Suprapubic skin (tissue), 4 donors: Measurements from ENCODE around the gene DHX9. TPM values are rescaled to one million over a fixed set of nuclear protein-coding genes. Genes with fewer than 3 reads are reported as not detected.
"Not testable (repeated sequence)": the region's sequence is repeated elsewhere in the genome, so short reads cannot be mapped to it uniquely, and the experiment has no call there.

Source experiments
- DNase-seq, 2 donors: peaks; one replicate each; pipeline ENCODE4 v3.0.0-alpha.2; 2019; ENCODE audit warnings: low spot score in 2 of 2
- H3K27ac ChIP-seq: fragments of 200-600 bp; sonication (generic); one replicate; pipeline ENCODE4 v1.5.1; 2019
- H3K27me3 ChIP-seq: fragments of 200-600 bp; sonication (generic); one replicate; pipeline ENCODE4 v1.5.1; 2019
- H3K36me3 ChIP-seq: fragments of 200-600 bp; sonication (generic); one replicate; pipeline ENCODE4 v1.5.1; 2019
- H3K4me1 ChIP-seq: fragments of 200-600 bp; sonication (generic); one replicate; pipeline ENCODE4 v1.5.1; 2019
- H3K4me3 ChIP-seq: fragments of 200-600 bp; sonication (generic); one replicate; pipeline ENCODE4 v1.5.1; 2019; ENCODE audit warnings: mild to moderate bottlenecking
- H3K9me3 ChIP-seq: fragments of 200-600 bp; sonication (generic); one replicate; pipeline ENCODE4 v1.5.1; 2019
- EP300 ChIP-seq: sonication (generic); formaldehyde crosslinking; IDR thresholded peaks from one replicate; pipeline ENCODE4 v1.6.1; 2017; ENCODE audit warnings: antibody characterized with exemption
- POLR2A ChIP-seq, 2 donors: fragments of 450-650 bp; IDR thresholded peaks; one replicate each; pipeline ENCODE4 v1.6.1; 2017; ENCODE audit warnings: antibody characterized with exemption in 2 of 2, mild to moderate bottlenecking in 2 of 2, moderate library complexity in 2 of 2
- POLR2AphosphoS5 ChIP-seq, 3 donors: sonication (generic); formaldehyde crosslinking; IDR thresholded peaks; one replicate each; pipeline ENCODE4 v1.6.1; 2017; ENCODE audit warnings: antibody characterized with exemption in 3 of 3
- WGBS: methylation state at CpG from one replicate; pipeline ENCODE4 v1.1.5; 2018; 5-methylcytosine and 5-hydroxymethylcytosine counted together
- total RNA-seq, 4 donors: library from RNA; depleted of rRNA; stranded (reverse); fragments of >200 nt; gene quantifications; one replicate each; pipeline ENCODE4 v1.1.0, GENCODE V29; 2016
- TF ChIP-seq, protein P1 (sequence below), 2 donors: fragments of 200-600 bp in 1 of 2; fragments of 450-650 bp in 1 of 2; sonication (generic) in 1 of 2; IDR thresholded peaks; one replicate each; pipeline ENCODE4 v1.5.1; 2016 to 2019; ENCODE audit warnings: antibody characterized with exemption in 2 of 2, mild to moderate bottlenecking in 1 of 2, moderate library complexity in 1 of 2

Gene DHX9
- total RNA-seq, 4 donors from 2014 or later, result 59.9 to 94.7 (median 75.0) TPM

DNA sequence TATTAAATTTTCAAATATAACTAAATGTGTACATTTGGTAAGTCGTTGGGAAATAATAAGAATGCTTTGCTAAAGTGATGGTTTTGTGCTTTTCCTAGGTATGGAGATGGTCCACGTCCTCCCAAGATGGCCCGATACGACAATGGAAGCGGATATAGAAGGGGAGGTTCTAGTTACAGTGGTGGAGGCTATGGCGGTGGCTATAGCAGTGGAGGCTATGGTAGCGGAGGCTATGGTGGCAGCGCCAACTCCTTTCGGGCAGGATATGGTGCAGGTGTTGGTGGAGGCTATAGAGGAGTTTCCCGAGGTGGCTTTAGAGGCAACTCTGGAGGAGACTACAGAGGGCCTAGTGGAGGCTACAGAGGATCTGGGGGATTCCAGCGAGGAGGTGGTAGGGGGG lies 47.8 kb downstream of the DHX9 start:
- TF ChIP-seq POLR2A (IDR thresholded peaks at IDR 0.05) (no peak), EP300 (no peak), POLR2AphosphoS5 (IDR thresholded peaks at IDR 0.05) (no peak)
- TF ChIP-seq, protein P1, sequence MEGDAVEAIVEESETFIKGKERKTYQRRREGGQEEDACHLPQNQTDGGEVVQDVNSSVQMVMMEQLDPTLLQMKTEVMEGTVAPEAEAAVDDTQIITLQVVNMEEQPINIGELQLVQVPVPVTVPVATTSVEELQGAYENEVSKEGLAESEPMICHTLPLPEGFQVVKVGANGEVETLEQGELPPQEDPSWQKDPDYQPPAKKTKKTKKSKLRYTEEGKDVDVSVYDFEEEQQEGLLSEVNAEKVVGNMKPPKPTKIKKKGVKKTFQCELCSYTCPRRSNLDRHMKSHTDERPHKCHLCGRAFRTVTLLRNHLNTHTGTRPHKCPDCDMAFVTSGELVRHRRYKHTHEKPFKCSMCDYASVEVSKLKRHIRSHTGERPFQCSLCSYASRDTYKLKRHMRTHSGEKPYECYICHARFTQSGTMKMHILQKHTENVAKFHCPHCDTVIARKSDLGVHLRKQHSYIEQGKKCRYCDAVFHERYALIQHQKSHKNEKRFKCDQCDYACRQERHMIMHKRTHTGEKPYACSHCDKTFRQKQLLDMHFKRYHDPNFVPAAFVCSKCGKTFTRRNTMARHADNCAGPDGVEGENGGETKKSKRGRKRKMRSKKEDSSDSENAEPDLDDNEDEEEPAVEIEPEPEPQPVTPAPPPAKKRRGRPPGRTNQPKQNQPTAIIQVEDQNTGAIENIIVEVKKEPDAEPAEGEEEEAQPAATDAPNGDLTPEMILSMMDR (IDR thresholded peaks at IDR 0.05), result no peak
- no peak for DNase-seq
- peaks cover 75% of the 10 kb centered on the region for H3K36me3 ChIP-seq

GRCh38 chr1:182888736-182889531 lies 49.8 kb downstream of the DHX9 start:
- TF ChIP-seq EP300 (no peak), POLR2A (IDR thresholded peaks at IDR 0.05) (no peak), POLR2AphosphoS5 (IDR thresholded peaks at IDR 0.05) (no peak)
- TF ChIP-seq, protein P1 (IDR thresholded peaks at IDR 0.05), result no peak
- Histone ChIP-seq H3K4me3 (no peak overlapping the region), H3K36me3 (peaks cover 55% of the 10 kb centered on the region), H3K27ac (no peak overlapping the region), H3K4me1 (no peaks in the 10 kb centered on the region), H3K9me3 (no peaks in the 10 kb centered on the region), H3K27me3 (no peaks in the 10 kb centered on the region)
- WGBS, result 79% methylated on average over 7 of the region's 7 CpGs
- no peak for DNase-seq

More for the DNA sequence above, 47.8 kb downstream of the DHX9 start:
- no peak overlapping the region for H3K27ac ChIP-seq
- no peaks in the 10 kb centered on the region for H3K27me3 ChIP-seq
- WGBS, result 94% methylated on average over 11 of the region's 11 CpGs
- no peak overlapping the region for H3K4me3 ChIP-seq
- H3K4me1 ChIP-seq, result no peaks in the 10 kb centered on the region
- no peaks in the 10 kb centered on the region for H3K9me3 ChIP-seq

DNA sequence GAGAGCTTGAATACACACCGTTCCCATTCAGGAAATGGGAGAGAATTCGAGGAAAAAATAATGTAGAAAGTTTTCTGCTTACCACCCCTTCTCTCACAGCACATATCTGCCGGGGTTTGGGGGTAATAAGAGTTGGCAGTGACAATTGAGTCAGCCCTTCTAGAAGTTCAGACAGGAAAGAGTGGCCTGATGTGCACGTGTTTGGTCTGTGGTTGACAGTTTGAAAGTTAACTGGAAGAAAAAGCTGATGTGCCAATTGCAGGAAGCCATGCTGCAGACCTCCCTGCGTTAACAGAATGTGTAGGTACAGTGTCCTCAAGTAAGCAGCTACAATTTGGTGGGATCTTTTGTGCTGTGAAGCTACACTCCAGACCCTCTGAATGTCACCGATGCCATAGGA lies 50.9 kb downstream of the DHX9 start:
- no peak overlapping the region for H3K4me3 ChIP-seq
- no peaks in the 10 kb centered on the region for H3K4me1 ChIP-seq
- no peaks in the 10 kb centered on the region for H3K27me3 ChIP-seq
- no peak for TF ChIP-seq EP300
- TF ChIP-seq POLR2AphosphoS5 (IDR thresholded peaks at IDR 0.05), result no peak
- no peak for TF ChIP-seq POLR2A (IDR thresholded peaks at IDR 0.05)
- TF ChIP-seq, protein P1 (IDR thresholded peaks at IDR 0.05), result no peak
- no peak for DNase-seq
- peaks cover 45% of the 10 kb centered on the region for H3K36me3 ChIP-seq
- 71% methylated on average over 6 of the region's 6 CpGs for WGBS
- H3K27ac ChIP-seq, result no peak overlapping the region
- H3K9me3 ChIP-seq, result no peaks in the 10 kb centered on the region

DNA sequence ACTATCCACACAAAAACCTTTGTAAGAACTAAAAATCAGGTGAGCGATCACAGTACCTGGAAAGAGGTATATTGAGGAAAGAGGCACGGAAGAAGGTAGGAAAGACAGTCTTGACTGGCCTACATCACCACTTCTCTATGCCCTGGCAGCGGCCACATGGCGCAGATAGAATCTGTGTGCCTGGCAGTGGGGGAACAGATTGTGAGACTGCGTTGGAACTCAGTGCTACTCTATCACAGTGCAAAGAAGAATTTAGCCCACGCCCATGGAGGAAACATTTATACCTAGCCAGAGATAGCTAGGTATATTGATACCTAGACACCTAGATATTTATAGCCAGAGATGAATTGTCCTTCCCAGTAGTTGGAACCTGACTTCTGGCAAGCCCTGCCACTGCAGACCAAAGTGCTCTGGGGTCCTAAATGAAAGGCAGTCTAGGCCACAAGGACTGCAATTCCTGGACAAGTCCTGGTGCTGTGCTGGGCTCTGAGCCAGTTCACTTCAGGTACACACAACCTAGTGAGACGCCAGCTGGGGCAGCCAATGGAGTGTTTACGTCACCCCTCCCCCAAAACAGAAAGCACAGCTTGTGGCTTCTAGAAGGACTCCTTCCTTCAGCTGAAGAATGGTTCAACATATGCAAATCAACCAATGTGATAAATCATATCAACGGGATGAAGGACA lies 51.9 kb downstream of the DHX9 start:
- Histone ChIP-seq H3K4me3 (no peak overlapping the region), H3K36me3 (peaks cover 34% of the 10 kb centered on the region), H3K27me3 (no peaks in the 10 kb centered on the region), H3K4me1 (no peaks in the 10 kb centered on the region), H3K27ac (no peak overlapping the region), H3K9me3 (no peaks in the 10 kb centered on the region)
- TF ChIP-seq EP300 (no peak), POLR2AphosphoS5 (IDR thresholded peaks at IDR 0.05) (no peak), POLR2A (IDR thresholded peaks at IDR 0.05) (no peak)
- TF ChIP-seq, protein P1 (IDR thresholded peaks at IDR 0.05), result no peak
- no peak for DNase-seq
- 88% methylated on average over 9 of the region's 9 CpGs for WGBS

- WGBS, result 78% methylated on average over 2 of the region's 2 CpGs
- H3K4me3 ChIP-seq, result no peak overlapping the region
- no peaks in the 10 kb centered on the region for H3K27me3 ChIP-seq
- H3K9me3 ChIP-seq, result no peaks in the 10 kb centered on the region
- no peaks in the 10 kb centered on the region for H3K4me1 ChIP-seq
- H3K36me3 ChIP-seq, result no peaks in the 10 kb centered on the region
- DNase-seq, result no peak
- H3K27ac ChIP-seq, result no peak overlapping the region
- TF ChIP-seq EP300 (no peak), POLR2A (IDR thresholded peaks at IDR 0.05) (no peak), POLR2AphosphoS5 (IDR thresholded peaks at IDR 0.05) (no peak)
- TF ChIP-seq, protein P1 (IDR thresholded peaks at IDR 0.05), result no peak
Measured at GRCh38 chr1:182897696-182898095, 58.5 kb downstream of the DHX9 start.

GRCh38 chr1:182901946-182902345 lies 62.8 kb downstream of the DHX9 start:
- H3K4me3 ChIP-seq, H3K9me3 ChIP-seq, DNase-seq, H3K36me3 ChIP-seq, H3K27me3 ChIP-seq, H3K27ac ChIP-seq, H3K4me1 ChIP-seq: not testable (repeated sequence)
- 92% methylated on average over 5 of the region's 5 CpGs for WGBS
